ENCODE data around the gene NSFL1C. TPM values are rescaled to one million over a fixed set of nuclear protein-coding genes. Genes with fewer than 3 reads are reported as not detected.

NSFL1C gene
- total RNA-seq, 1 donor from 2014 or later = 80.1 TPM

DNA sequence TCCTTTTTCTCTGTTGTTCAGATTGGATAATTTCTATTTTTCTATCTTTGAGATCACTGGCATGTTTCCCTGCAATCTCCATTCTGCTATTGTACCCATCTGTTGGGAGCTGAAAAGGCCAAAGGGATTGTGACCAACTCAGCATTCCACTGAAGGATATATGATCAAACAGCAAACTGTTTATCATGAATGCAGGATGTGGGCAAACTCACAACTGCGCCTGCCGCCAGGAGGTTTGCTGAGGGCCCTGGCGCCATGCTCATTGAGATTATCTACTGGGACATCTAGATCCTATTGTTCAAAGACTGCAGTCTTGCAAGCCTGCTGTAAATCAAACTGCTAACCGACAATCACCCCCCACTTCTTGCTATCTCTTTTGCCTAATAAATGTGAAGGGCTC is 69.9 kb downstream of the NSFL1C start:
- peaks cover 45% of the 10 kb centered on the region for H3K27me3 Mint-ChIP-seq (ENCODE audit: unreplicated experiment)
- DNase-seq (ENCODE audit: extremely low spot score, unreplicated experiment) = no peak
- H3K27ac Mint-ChIP-seq (ENCODE audit: unreplicated experiment) = no peak overlapping the region
- no peaks in the 10 kb centered on the region for H3K36me3 Mint-ChIP-seq (ENCODE audit: unreplicated experiment)
- H3K9me3 Mint-ChIP-seq (ENCODE audit: unreplicated experiment) = no peaks in the 10 kb centered on the region
- H3K4me1 Mint-ChIP-seq (ENCODE audit: unreplicated experiment) = peaks cover 11% of the 10 kb centered on the region
- H3K4me3 Mint-ChIP-seq (ENCODE audit: unreplicated experiment) = no peak overlapping the region
- TF ChIP-seq, protein P1, sequence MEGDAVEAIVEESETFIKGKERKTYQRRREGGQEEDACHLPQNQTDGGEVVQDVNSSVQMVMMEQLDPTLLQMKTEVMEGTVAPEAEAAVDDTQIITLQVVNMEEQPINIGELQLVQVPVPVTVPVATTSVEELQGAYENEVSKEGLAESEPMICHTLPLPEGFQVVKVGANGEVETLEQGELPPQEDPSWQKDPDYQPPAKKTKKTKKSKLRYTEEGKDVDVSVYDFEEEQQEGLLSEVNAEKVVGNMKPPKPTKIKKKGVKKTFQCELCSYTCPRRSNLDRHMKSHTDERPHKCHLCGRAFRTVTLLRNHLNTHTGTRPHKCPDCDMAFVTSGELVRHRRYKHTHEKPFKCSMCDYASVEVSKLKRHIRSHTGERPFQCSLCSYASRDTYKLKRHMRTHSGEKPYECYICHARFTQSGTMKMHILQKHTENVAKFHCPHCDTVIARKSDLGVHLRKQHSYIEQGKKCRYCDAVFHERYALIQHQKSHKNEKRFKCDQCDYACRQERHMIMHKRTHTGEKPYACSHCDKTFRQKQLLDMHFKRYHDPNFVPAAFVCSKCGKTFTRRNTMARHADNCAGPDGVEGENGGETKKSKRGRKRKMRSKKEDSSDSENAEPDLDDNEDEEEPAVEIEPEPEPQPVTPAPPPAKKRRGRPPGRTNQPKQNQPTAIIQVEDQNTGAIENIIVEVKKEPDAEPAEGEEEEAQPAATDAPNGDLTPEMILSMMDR (IDR thresholded peaks at IDR 0.05) = no peak

DNA sequence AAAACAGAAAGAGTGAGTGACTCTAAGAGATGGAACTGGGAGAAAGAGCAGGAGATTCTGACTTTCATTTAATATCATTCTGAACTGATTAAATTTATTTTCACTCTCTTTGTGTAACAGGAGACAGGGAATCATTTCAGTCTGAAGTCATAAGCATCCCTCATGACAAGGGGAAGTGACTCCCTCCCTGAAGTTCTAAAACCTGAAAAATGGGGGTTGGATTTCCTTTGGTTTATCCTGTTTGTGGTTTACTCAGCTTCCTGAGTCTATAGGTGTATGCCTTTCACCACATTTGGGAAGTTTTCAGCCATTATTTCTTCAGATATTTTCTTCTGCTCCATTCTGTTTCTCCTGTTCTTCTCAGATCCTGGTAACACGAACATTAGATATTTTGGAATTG is 70.4 kb downstream of the NSFL1C start:
- Mint-ChIP-seq H3K4me3 (ENCODE audit: unreplicated experiment) (no peak overlapping the region), H3K27ac (ENCODE audit: unreplicated experiment) (no peak overlapping the region), H3K36me3 (ENCODE audit: unreplicated experiment) (no peaks in the 10 kb centered on the region), H3K9me3 (ENCODE audit: unreplicated experiment) (no peaks in the 10 kb centered on the region), H3K4me1 (ENCODE audit: unreplicated experiment) (peaks cover 15% of the 10 kb centered on the region), H3K27me3 (ENCODE audit: unreplicated experiment) (peaks cover 45% of the 10 kb centered on the region)
- TF ChIP-seq, protein P1 (IDR thresholded peaks at IDR 0.05) = no peak
- no peak for DNase-seq (ENCODE audit: extremely low spot score, unreplicated experiment)

- Mint-ChIP-seq H3K36me3 (ENCODE audit: unreplicated experiment) (no peaks in the 10 kb centered on the region), H3K27me3 (ENCODE audit: unreplicated experiment) (peaks cover 43% of the 10 kb centered on the region), H3K27ac (ENCODE audit: unreplicated experiment) (no peak overlapping the region), H3K9me3 (ENCODE audit: unreplicated experiment) (no peaks in the 10 kb centered on the region), H3K4me1 (ENCODE audit: unreplicated experiment) (peaks cover 30% of the 10 kb centered on the region), H3K4me3 (ENCODE audit: unreplicated experiment) (no peak overlapping the region)
- TF ChIP-seq, protein P1 (IDR thresholded peaks at IDR 0.05) = no peak
- no peak for DNase-seq (ENCODE audit: extremely low spot score, unreplicated experiment)
Measured at GRCh38 chr20:1394686-1395085, 72.0 kb downstream of the NSFL1C start.

DNA sequence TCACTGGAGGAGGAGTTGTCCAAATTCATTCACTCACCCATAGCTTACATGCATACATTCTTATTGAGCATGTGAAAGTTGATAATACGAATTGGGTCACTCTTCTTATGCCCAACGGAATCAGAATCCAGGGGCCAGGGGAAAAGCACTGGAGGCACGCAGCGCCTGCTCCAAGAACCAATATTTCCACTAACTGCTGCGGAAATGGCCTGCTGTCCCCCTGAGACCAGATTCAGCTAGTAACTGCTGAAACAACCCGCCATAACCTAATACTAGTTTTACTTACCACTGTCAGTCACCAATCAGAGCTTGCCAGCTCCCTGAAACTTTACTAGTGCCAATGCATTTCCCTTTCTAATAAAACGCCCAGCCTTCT is 73.2 kb downstream of the NSFL1C start:
- Mint-ChIP-seq H3K4me1 (ENCODE audit: unreplicated experiment) (peaks cover 41% of the 10 kb centered on the region), H3K27ac (ENCODE audit: unreplicated experiment) (peak overlapping the region; percentile 96), H3K4me3 (ENCODE audit: unreplicated experiment) (peak overlapping the region; percentile 93), H3K36me3 (ENCODE audit: unreplicated experiment) (no peaks in the 10 kb centered on the region), H3K9me3 (ENCODE audit: unreplicated experiment) (no peaks in the 10 kb centered on the region), H3K27me3 (ENCODE audit: unreplicated experiment) (peaks cover 34% of the 10 kb centered on the region)
- peak; percentile 48 for DNase-seq (ENCODE audit: extremely low spot score, unreplicated experiment)
- TF ChIP-seq, protein P1 (IDR thresholded peaks at IDR 0.05) = no peak

GRCh38 chr20:1392693-1393506 is 73.7 kb downstream of the NSFL1C start, which contains the start of gene FKBP1A:
TSS of gene FKBP1A (minus strand) at chr20:1393054. CDS start at chr20:1392998, 56 bp downstream.
- TF ChIP-seq, protein P1 (IDR thresholded peaks at IDR 0.05) = peak; percentile 22
- H3K36me3 Mint-ChIP-seq (ENCODE audit: unreplicated experiment) = no peaks in the 10 kb centered on the region
- H3K27ac Mint-ChIP-seq (ENCODE audit: unreplicated experiment) = peak within 1 kb of the TSS; percentile 96
- no peaks in the 10 kb centered on the region for H3K9me3 Mint-ChIP-seq (ENCODE audit: unreplicated experiment)
- peaks cover 47% of the 10 kb centered on the region for H3K4me1 Mint-ChIP-seq (ENCODE audit: unreplicated experiment)
- peak within 1 kb of the TSS; percentile 93 for H3K4me3 Mint-ChIP-seq (ENCODE audit: unreplicated experiment)
- H3K27me3 Mint-ChIP-seq (ENCODE audit: unreplicated experiment) = peaks cover 32% of the 10 kb centered on the region
- DNase-seq (ENCODE audit: extremely low spot score, unreplicated experiment) = peak; percentile 95
